Measurements from ENCODE around the gene CHIT1.

CHIT1 gene

DNA sequence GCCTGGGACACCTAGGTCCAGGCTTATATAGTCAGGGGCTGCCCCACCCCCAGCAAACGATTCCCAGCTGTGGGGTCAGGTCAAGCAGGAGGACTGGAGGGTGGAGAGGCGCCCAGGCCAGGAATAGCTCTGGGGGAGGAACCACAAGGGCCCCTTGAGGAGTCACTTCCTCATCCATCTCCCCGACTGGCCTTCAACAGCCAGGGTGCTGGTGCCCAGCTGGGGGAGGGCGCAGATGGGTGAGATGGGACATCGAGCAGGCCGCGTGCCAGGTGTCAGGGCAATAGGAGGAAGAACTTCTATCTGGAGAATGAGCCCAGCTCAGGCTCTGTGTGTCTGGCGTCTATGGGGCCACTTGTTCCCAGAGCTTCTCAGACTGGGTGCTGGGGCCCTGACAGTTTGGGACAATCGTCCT lies 53.6 kb downstream of the CHIT1 start:
- DNase-seq (ENCODE audit: low read depth in 4 of 4, low spot score in 1 of 4): no peak

GRCh38 chr1:203175237-203175826 lies 54.1 kb downstream of the CHIT1 start, which contains the start of gene MYBPH:
Gene MYBPH, minus strand, starts transcription at chr1:203175826. Its CDS starts 71 bp downstream, at chr1:203175755.
- DNase-seq (ENCODE audit: low read depth in 4 of 4, low spot score in 1 of 4): no peak

DNA sequence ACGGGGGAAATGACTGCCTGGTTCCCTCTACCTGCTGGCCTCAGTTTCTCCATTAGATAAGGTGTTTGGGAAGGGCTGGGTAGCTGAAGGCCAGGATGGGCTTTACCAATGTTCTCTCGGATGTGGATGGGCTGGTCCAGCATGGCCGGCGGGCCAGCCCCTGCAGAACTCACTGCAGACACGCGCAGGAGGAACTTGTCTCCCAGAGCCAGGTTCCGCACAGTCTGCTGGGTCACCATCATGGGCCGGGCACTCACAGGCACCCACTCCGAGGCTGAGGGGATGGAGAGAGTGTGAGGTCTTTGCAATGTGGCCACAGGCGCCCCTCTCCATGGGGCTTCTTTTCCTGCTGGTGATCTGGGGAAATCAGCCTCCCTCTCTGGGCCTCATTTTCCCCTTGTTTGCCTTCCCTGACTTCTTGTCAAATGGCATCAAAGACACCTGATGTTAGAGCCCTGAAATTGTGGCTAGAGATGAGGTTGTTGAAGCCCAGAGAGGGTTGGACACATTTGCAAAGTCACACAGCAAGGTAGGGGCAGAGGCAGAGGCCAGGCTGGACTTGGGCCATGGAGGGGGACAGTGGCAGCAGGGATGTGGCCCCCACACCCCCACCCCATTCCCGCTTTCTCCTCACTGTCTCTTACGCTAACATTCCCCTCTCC lies 55.0 kb downstream of the CHIT1 start:
- DNase-seq (ENCODE audit: low read depth in 4 of 4, low spot score in 1 of 4): no peak

- DNase-seq (ENCODE audit: low read depth in 4 of 4, low spot score in 1 of 4): no peak
Observed at GRCh38 chr1:203173566-203173965, 55.9 kb downstream of the CHIT1 start.

- DNase-seq (ENCODE audit: low read depth in 4 of 4, low spot score in 1 of 4): no peak
Observed at GRCh38 chr1:203173011-203173555, 56.4 kb downstream of the CHIT1 start.

- DNase-seq (ENCODE audit: low read depth in 4 of 4, low spot score in 1 of 4): peak in 3 of 4 experiments; percentile 26 to 36 (median 30)
Observed at GRCh38 chr1:203172184-203173010, 57.1 kb downstream of the CHIT1 start.

- no peak for DNase-seq (ENCODE audit: low read depth in 4 of 4, low spot score in 1 of 4)
Observed at GRCh38 chr1:203171341-203172183, 57.9 kb downstream of the CHIT1 start.

- no peak for DNase-seq (ENCODE audit: low read depth in 4 of 4, low spot score in 1 of 4)
Observed at GRCh38 chr1:203170625-203171330, 58.7 kb downstream of the CHIT1 start.

DNA sequence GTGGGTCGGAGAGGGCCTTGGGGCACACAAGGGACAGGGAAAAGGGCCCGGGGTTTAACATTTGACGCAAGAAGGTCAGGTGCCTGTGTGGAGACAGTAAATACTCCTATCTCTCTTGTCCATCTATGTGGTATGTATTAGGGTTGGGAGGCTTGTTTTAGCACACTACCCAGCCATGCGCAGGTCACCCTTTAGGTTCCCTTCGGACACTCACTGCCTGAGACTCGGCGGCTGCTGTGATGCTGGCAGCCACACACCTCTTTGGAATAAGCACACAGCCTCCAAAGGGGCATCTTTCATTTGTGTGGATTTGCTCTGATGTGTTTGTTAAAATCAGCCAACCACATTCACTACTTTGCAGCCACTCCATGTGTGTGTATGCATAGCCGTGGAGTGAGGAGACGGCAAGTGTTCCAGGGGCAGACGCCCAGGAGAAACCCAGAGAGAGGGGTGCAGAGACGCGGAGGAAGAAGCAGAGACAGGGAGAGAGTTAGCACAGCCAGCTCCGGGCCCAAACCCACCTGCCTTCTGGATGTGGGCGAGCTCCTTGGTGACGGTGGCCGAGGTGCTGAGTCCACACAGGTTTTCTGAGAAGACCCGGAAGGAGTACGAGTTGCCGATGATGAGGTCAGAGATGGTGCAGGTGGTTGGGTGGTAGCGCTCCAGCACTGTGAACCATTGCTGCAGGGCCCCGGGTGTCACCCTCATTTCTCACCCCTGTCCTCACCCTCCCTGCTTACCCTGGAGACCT lies 59.5 kb downstream of the CHIT1 start:
- DNase-seq (ENCODE audit: low read depth in 4 of 4, low spot score in 1 of 4): no peak

DNA sequence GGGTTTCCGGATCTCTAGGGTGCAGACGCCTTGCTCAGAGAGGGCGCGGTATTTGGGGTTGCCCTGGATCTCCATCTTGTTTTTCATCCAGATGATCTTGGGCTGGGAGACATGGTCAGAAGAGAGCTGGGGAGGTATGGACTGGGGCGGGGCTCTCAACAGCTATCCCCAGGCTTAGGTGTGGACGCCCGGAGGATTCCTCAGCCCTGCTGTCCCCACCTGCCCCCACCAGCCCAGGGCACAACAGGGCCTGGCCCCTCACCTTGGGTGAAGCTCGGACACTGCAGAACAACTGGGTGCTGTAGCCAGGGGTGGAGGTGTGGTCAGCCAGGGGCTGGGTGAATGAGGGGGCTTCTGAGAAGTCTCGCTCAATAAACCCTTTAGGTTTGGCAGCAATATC lies 60.5 kb downstream of the CHIT1 start:
- no peak for DNase-seq (ENCODE audit: low read depth in 4 of 4, low spot score in 1 of 4)

GRCh38 chr1:203168256-203168786 lies 61.2 kb downstream of the CHIT1 start:
- DNase-seq (ENCODE audit: low read depth in 4 of 4, low spot score in 1 of 4): no peak

DNA sequence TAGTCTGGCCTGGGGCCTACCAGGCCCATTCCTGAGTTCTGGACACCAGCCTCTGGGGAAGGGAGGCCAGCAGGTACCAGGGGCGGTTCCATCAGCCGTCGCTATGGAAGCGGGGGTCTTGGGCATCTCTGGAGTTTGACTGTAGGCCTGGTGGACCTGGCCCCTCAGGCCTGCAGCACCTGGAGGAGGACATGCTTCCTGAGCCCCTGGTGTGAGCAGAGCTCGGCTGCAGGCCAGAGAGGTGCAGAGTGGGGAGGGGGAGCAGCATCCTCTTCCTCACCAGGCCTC lies 61.6 kb downstream of the CHIT1 start:
- no peak for DNase-seq (ENCODE audit: low read depth in 4 of 4, low spot score in 1 of 4)

DNA sequence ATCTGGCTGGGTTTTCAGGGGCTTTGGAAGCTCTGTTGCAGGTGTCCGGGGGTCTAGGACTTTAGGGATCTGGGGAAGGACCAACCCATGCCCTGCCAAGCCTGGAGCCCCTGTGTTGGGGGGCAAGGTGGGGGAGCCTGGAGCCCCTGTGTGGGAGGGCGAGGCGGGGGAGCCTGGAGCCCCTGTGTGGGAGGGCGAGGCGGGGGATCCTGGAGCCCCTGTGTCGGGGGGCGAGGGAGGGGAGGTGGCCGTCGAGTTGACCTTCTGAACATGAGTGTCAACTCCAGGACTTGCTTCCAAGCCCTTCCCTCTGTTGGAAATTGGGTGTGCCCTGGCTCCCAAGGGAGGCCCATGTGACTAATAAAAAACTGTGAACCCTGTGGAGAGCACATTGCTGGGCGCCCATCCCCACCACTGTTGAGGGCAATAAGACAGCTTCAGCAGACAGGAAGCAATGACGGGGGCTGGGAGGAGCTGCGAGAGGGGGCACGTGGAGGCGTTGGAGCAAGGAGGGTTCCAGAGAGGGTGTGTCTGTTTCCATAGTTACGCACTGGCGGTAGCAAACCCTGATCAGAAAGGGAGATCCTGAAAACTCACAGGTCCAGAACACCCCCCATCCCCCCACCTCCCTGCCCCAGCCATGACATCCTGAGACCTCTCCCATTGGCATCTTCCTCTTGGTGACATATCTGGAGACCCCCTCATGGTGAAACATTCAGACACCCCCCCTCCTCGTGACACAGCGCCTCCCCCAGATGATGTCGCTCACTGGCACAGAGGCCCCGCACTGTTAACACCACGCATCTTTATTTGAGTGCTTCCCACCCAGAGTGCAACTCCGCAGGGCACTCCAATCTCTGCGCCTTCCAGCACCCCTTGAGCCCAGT lies 62.2 kb downstream of the CHIT1 start:
- no peak for DNase-seq (ENCODE audit: low read depth in 4 of 4, low spot score in 1 of 4)

- no peak for DNase-seq (ENCODE audit: low read depth in 4 of 4, low spot score in 1 of 4)
Observed at GRCh38 chr1:203166192-203166940, 63.1 kb downstream of the CHIT1 start.
